GM19463 (cell line): ENCODE measurements around the gene SHTN1.
A peak's percentile ranks its signal among the peaks of the same experiment; 100 is the strongest.

Source experiments
- ATAC-seq: cut with Tn5 transposase; IDR thresholded peaks from one replicate; pipeline ENCODE4 v1.9.1; 2021; ENCODE audit warnings: mild to moderate bottlenecking, moderate library complexity; ENCODE audit not compliant: unreplicated experiment

SHTN1 gene

GRCh38 chr10:116838143-116838725 lies 166.8 kb downstream of the SHTN1 start:
- ATAC-seq: peak; percentile 71

- no peak for ATAC-seq
Measured at GRCh38 chr10:116836902-116837523, 168.0 kb downstream of the SHTN1 start.

- ATAC-seq: no peak
Measured at GRCh38 chr10:116836083-116836482, 168.9 kb downstream of the SHTN1 start.

GRCh38 chr10:116835658-116836057 lies 169.3 kb downstream of the SHTN1 start:
- no peak for ATAC-seq

- no peak for ATAC-seq
Measured at GRCh38 chr10:116833986-116834985, 170.7 kb downstream of the SHTN1 start.

GRCh38 chr10:116831790-116832189 lies 173.2 kb downstream of the SHTN1 start:
- ATAC-seq: no peak
